Amygdala (tissue), 56 donors: Measurements from ENCODE around the gene INMT.

Experiments
- DNase-seq, 56 donors: peaks; one replicate each; lab custom pipeline; 2025; lab: John Stamatoyannopoulos, UW

INMT gene

DNA sequence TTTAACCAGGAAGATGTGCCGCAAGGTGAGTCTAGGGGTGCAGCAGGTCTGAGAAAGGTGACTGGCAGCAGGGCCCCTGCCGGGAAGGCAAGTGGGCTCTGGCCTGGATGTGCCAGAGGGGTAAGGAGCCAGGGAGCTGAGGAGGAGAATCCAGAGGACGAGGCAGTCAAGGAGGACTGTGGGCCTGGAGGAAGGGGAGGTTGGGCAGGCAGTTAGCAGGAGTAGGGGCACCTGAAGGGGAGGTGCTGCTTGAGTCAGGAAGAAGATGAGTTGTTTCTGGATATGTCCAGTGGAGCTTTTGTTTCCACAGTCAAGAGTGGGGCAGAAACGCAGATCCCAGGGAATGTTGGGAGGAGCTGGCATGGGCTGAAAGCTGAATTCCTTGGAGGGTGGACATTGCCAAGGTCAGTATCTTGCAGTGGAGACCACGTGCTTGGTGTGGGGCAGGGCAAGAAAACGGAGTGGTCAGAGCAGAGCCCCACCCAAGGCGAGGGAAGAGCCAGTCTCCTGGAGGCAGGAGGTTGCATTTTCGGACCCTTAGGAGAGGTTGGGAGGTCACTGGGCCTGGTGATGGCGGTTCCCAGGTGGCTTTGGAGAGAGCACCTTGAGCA lies 53.3 kb downstream of the INMT start:
- DNase-seq, result no peak

DNA sequence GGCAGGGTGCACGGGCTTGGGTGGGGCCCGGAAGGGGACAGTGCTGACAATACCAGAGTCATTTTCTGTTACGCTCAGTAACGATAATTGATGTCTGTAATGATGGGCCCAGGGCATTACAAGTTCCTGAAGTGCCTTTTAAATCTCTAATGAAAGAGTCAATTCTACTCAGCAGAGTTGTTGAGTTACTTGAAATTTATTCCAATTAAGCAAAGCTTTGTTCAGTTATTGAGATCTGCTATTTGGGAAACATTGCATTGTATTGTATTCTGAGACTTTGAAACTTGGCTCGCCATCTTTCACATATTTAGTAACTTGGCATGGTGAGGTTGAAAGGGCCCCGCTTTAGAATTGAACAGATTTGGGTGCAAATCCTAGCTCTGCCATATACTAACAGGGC lies 54.0 kb downstream of the INMT start:
- DNase-seq, result no peak
